Chondrocyte (in vitro differentiated cells): ENCODE measurements around the gene STRN. TPM values are rescaled to one million over a fixed set of nuclear protein-coding genes. Genes with fewer than 3 reads are reported as not detected.
A peak's percentile ranks its signal among the peaks of the same experiment; 100 is the strongest.

Experiments
- DNase-seq: peaks from one replicate; pipeline ENCODE4 v3.0.0; 2021; ENCODE audit warnings: mixed read lengths, low spot score
- H3K27ac Mint-ChIP-seq: one replicate; pipeline ENCODE4 v1.8.0; 2021; ENCODE audit warnings: mild to moderate bottlenecking, moderate library complexity, mixed read lengths; ENCODE audit not compliant: unreplicated experiment
- H3K27me3 Mint-ChIP-seq: 2 replicates; pipeline ENCODE4 v1.8.0; 2021; ENCODE audit warnings: low read depth, mixed read lengths
- H3K36me3 Mint-ChIP-seq: 2 replicates; pipeline ENCODE4 v1.8.0; 2021; ENCODE audit warnings: low read depth, mixed read lengths
- H3K4me1 Mint-ChIP-seq: 2 replicates; pipeline ENCODE4 v1.8.0; 2021; ENCODE audit warnings: low read depth, mild to moderate bottlenecking, mixed read lengths
- H3K4me3 Mint-ChIP-seq: one replicate; pipeline ENCODE4 v1.8.0; 2021; ENCODE audit warnings: mild to moderate bottlenecking, moderate library complexity, mixed read lengths; ENCODE audit not compliant: unreplicated experiment
- H3K9me3 Mint-ChIP-seq: 2 replicates; pipeline ENCODE4 v1.8.0; 2021; ENCODE audit warnings: low read depth, mixed read lengths
- total RNA-seq: library from RNA; stranded (reverse); gene quantifications from 3 replicates; pipeline ENCODE4 v1.2.1, GENCODE V29; 2021
- TF ChIP-seq, protein P1 (sequence below): fragments of 200-600 bp; sonication (generic); IDR thresholded peaks from 2 replicates; pipeline ENCODE4 v1.5.0; 2021; ENCODE audit warnings: antibody characterized with exemption, mild to moderate bottlenecking, moderate library complexity

STRN gene
- total RNA-seq, 1 donor from 2014 or later = 27.5 TPM

DNA sequence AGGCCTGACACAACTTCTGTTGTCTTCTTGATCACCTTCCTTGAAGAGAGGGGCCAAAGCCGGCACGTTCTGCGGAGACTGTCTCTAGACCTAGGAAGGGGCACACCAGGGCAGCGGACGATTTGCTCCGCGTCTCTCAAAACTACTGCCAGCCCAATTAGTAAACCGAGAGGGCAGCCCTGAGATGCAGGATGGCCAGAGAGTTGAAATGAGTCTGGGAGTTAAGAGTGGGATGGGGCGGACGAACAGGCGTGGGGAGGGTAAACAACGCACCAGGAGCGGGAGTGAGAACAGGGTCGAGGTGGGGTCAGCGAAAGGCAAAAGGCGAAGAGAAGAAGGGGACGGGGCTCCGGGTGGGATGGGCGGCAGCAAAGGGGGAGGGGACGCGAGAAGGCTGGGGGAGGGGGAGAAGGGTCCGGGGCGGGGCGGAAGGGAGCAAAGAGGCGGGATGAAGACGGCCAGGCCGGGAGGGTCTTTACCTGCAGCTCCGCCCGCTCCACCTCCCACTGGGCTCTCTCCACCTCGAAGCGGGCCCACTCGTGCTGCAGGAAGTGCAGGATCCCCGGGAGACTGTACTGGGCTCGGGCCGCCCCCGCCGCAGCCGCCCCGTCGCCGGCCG lies 476 bp downstream of the STRN start:
- H3K27ac Mint-ChIP-seq = peak overlapping the region; percentile 94
- no peaks in the 10 kb centered on the region for H3K27me3 Mint-ChIP-seq
- no peak for DNase-seq
- TF ChIP-seq, protein P1, sequence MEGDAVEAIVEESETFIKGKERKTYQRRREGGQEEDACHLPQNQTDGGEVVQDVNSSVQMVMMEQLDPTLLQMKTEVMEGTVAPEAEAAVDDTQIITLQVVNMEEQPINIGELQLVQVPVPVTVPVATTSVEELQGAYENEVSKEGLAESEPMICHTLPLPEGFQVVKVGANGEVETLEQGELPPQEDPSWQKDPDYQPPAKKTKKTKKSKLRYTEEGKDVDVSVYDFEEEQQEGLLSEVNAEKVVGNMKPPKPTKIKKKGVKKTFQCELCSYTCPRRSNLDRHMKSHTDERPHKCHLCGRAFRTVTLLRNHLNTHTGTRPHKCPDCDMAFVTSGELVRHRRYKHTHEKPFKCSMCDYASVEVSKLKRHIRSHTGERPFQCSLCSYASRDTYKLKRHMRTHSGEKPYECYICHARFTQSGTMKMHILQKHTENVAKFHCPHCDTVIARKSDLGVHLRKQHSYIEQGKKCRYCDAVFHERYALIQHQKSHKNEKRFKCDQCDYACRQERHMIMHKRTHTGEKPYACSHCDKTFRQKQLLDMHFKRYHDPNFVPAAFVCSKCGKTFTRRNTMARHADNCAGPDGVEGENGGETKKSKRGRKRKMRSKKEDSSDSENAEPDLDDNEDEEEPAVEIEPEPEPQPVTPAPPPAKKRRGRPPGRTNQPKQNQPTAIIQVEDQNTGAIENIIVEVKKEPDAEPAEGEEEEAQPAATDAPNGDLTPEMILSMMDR = no peak
- peaks cover 39% of the 10 kb centered on the region for H3K4me1 Mint-ChIP-seq
- no peaks in the 10 kb centered on the region for H3K36me3 Mint-ChIP-seq
- H3K4me3 Mint-ChIP-seq = peak overlapping the region; percentile 98
- H3K9me3 Mint-ChIP-seq = no peaks in the 10 kb centered on the region

GRCh38 chr2:36965206-36965605 lies 1.1 kb downstream of the STRN start:
- Mint-ChIP-seq H3K27me3 (no peaks in the 10 kb centered on the region), H3K27ac (peak overlapping the region; percentile 94), H3K4me1 (peaks cover 39% of the 10 kb centered on the region)

DNA sequence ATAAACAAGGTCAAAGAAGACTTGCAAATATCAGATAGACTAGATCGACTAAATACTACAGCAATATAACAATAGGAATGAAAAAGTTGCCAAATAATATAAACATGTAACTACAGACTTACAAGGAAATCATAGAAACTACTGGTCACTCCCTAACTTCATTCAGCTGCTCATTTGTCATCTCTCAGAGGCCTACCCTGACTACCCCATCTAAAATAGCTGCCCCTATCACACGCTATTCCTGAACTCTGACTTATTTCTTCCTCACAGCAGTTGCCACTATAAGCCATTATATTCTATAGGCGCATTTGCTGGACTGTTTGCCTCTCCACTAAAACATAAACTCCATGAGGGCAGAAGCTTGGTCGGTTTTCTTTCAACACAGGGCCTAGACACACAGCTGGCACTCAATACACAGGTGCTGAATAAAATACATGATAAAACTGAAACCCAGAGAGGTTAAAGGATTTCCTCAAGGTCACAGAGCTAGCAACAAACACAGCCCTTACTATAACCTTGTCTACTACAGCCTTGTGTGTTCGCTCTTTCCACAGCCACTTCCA lies 1.8 kb downstream of the STRN start:
- TF ChIP-seq, protein P1 = no peak
- Mint-ChIP-seq H3K27ac (peak overlapping the region; percentile 94), H3K36me3 (no peaks in the 10 kb centered on the region), H3K4me3 (peak overlapping the region; percentile 98), H3K9me3 (no peaks in the 10 kb centered on the region), H3K27me3 (no peaks in the 10 kb centered on the region), H3K4me1 (peaks cover 39% of the 10 kb centered on the region)
- DNase-seq = no peak

More at GRCh38 chr2:36965206-36965605, 1.1 kb downstream of the STRN start:
- TF ChIP-seq, protein P1 = no peak
- no peaks in the 10 kb centered on the region for H3K36me3 Mint-ChIP-seq
- H3K9me3 Mint-ChIP-seq = no peaks in the 10 kb centered on the region
- no peak for DNase-seq
- peak overlapping the region; percentile 98 for H3K4me3 Mint-ChIP-seq

GRCh38 chr2:36963734-36964133 lies 2.6 kb downstream of the STRN start:
- peak overlapping the region; percentile 23 for H3K27ac Mint-ChIP-seq
- no peak for DNase-seq
- no peaks in the 10 kb centered on the region for H3K36me3 Mint-ChIP-seq
- H3K4me3 Mint-ChIP-seq = no peak overlapping the region
- H3K4me1 Mint-ChIP-seq = peaks cover 43% of the 10 kb centered on the region
- H3K9me3 Mint-ChIP-seq = no peaks in the 10 kb centered on the region
- H3K27me3 Mint-ChIP-seq = no peaks in the 10 kb centered on the region
- TF ChIP-seq, protein P1 = no peak

DNA sequence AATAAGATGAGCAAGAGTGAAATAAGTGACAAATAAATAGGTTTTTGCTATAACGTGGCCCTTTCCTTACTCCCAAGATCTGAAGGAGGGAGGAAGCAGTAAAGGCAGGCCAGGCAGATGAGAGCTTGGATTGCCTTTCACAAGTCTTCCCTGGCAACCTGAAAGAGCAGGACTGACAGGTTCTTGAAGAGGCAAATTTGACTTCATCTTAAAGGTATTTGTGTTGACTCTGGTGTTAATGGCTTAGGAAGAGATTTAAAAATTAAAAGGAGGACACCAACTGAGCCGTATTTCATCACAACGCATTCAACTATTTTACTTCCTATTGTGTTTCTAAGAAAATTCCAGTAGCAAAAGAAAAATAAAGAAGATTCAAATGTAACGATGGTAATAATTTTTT lies 3.2 kb downstream of the STRN start:
- H3K36me3 Mint-ChIP-seq = peaks cover 4% of the 10 kb centered on the region
- peaks cover 48% of the 10 kb centered on the region for H3K4me1 Mint-ChIP-seq

More for the DNA sequence above, 3.2 kb downstream of the STRN start:
- no peak for DNase-seq
- Mint-ChIP-seq H3K27ac (peak overlapping the region; percentile 10), H3K4me3 (no peak overlapping the region), H3K9me3 (no peaks in the 10 kb centered on the region), H3K27me3 (no peaks in the 10 kb centered on the region)
- TF ChIP-seq, protein P1 = no peak
